MCF 10A (cell line): ENCODE results near the gene NAP1L4. TPM values are rescaled to one million over a fixed set of nuclear protein-coding genes. Genes with fewer than 3 reads are reported as not detected.
A peak's percentile ranks its signal among the peaks of the same experiment; 100 is the strongest.

Experiments
- BruUV-seq: library from RNA; stranded (reverse); fragments of 400-500 nt; replicated peaks from 2 replicates; lab custom pipeline; 2021; lab: Mats Ljungman, UMichigan
- CTCF ChIA-PET: fragments of 300-600 bp; sonication (Branson Sonifier 250); formaldehyde crosslinking; extraction: SDS; loops from one replicate; lab custom pipeline; 2021; ENCODE audit warnings: antibody characterized with exemption, inconsistent platforms; lab: Yijun Ruan, JAX
- POLR2A ChIA-PET: fragments of 300-600, 350-650 bp; sonication (Branson Sonifier 250); formaldehyde crosslinking; extraction: SDS; loops from one replicate; lab custom pipeline; 2020; ENCODE audit warnings: antibody characterized with exemption, inconsistent platforms; lab: Yijun Ruan, JAX
- DNase-seq: peaks from one replicate; pipeline ENCODE4 v3.0.0-alpha.2; 2018; ENCODE audit not compliant: unreplicated experiment
- H3K27ac Mint-ChIP-seq: one replicate; pipeline ENCODE4 v1.8.0; 2022; ENCODE audit warnings: mild to moderate bottlenecking, low read depth, mixed read lengths; ENCODE audit not compliant: unreplicated experiment
- H3K27me3 Mint-ChIP-seq: one replicate; pipeline ENCODE4 v1.8.0; 2022; ENCODE audit warnings: mixed read lengths; ENCODE audit not compliant: insufficient read depth, unreplicated experiment
- H3K36me3 Mint-ChIP-seq: one replicate; pipeline ENCODE4 v1.8.0; 2022; ENCODE audit warnings: mild to moderate bottlenecking, moderate library complexity, mixed read lengths; ENCODE audit not compliant: insufficient read depth, unreplicated experiment
- H3K4me1 Mint-ChIP-seq: one replicate; pipeline ENCODE4 v1.8.0; 2022; ENCODE audit warnings: mixed read lengths; ENCODE audit not compliant: insufficient read depth, unreplicated experiment
- H3K4me3 Mint-ChIP-seq: one replicate; pipeline ENCODE4 v1.8.0; 2022; ENCODE audit warnings: mild to moderate bottlenecking, moderate library complexity, mixed read lengths; ENCODE audit not compliant: unreplicated experiment
- H3K9me3 Mint-ChIP-seq: one replicate; pipeline ENCODE4 v1.8.0; 2022; ENCODE audit warnings: mixed read lengths; ENCODE audit not compliant: unreplicated experiment
- CTCF ChIP-seq: fragments of 200-600 bp; IDR thresholded peaks from one replicate; pipeline ENCODE4 v1.8.0; 2022; ENCODE audit warnings: antibody characterized with exemption, mild to moderate bottlenecking; ENCODE audit not compliant: unreplicated experiment
- intact Hi-C: fragments of 100-400 bp; cut with micrococcal nuclease; formaldehyde crosslinking; loops from 2 replicates; pipeline ENCODE4 v1.14.1; 2022
- total RNA-seq: library from RNA; stranded (reverse); gene quantifications from 2 replicates; pipeline ENCODE4 v1.2.3, GENCODE V29; 2022

The NAP1L4 gene
- total RNA-seq, 1 experiment from 2014 or later, result 103 TPM

GRCh38 chr11:2931771-2932738 lies 60.1 kb downstream of the NAP1L4 start:
- H3K36me3 Mint-ChIP-seq, result peaks cover 1% of the 10 kb centered on the region
- no peak for TF ChIP-seq CTCF
- intact Hi-C loops, result loop anchor here (2.0 to 5.0 kb wide), 3 partner anchors 29 to 60 kb away; partner anchors contain the start of gene NAP1L4
- no peaks in the 10 kb centered on the region for H3K27me3 Mint-ChIP-seq
- CTCF ChIA-PET, result interaction anchor here (0.7 to 2.7 kb wide), 14 partner anchors 10 to 399 kb away, joined by 3 to 20 read pairs (median 4); a partner anchor contains a TSS
- H3K4me3 Mint-ChIP-seq, result peak overlapping the region; percentile 28
- no TSS peak for BruUV-seq
- H3K9me3 Mint-ChIP-seq, result no peaks in the 10 kb centered on the region
- no peak for DNase-seq
- H3K4me1 Mint-ChIP-seq, result peaks cover 20% of the 10 kb centered on the region
- POLR2A ChIA-PET, result interaction anchor here (0.6 to 2.7 kb wide), 8 partner anchors 14 to 100 kb away, joined by 3 to 13 read pairs (median 6); a partner anchor contains a TSS
- H3K27ac Mint-ChIP-seq, result peak overlapping the region; percentile 70

- CTCF ChIA-PET, result interaction anchor here (0.7 to 2.7 kb wide), 11 partner anchors 9 to 399 kb away, joined by 3 to 20 read pairs (median 4); a partner anchor contains a TSS
- BruUV-seq, result no TSS peak
- peaks cover 20% of the 10 kb centered on the region for H3K4me1 Mint-ChIP-seq
- TF ChIP-seq CTCF, result no peak
- POLR2A ChIA-PET, result interaction anchor here (2.3 to 3.0 kb wide), 2 partner anchors 58 to 399 kb away, joined by 6 to 19 read pairs; no protein-coding TSS in a partner anchor
- no peaks in the 10 kb centered on the region for H3K36me3 Mint-ChIP-seq
- H3K27ac Mint-ChIP-seq, result no peak overlapping the region
- intact Hi-C loops, result loop anchor here (2.0 to 5.0 kb wide), 3 partner anchors 29 to 61 kb away; partner anchors contain the start of gene NAP1L4
- DNase-seq, result no peak
- H3K27me3 Mint-ChIP-seq, result no peaks in the 10 kb centered on the region
- no peaks in the 10 kb centered on the region for H3K9me3 Mint-ChIP-seq
- no peak overlapping the region for H3K4me3 Mint-ChIP-seq
These were observed 60.7 kb downstream of the NAP1L4 start for GRCh38 chr11:2931420-2931746.

GRCh38 chr11:2930704-2931419 lies 61.3 kb downstream of the NAP1L4 start:
- Mint-ChIP-seq H3K4me3 (peak overlapping the region; percentile 73), H3K4me1 (peaks cover 20% of the 10 kb centered on the region), H3K9me3 (no peaks in the 10 kb centered on the region), H3K36me3 (no peaks in the 10 kb centered on the region), H3K27me3 (no peaks in the 10 kb centered on the region), H3K27ac (peak overlapping the region; percentile 94)
- CTCF ChIA-PET, result interaction anchor here (0.7 to 2.7 kb wide), 32 partner anchors 9 to 405 kb away, joined by 3 to 20 read pairs (median 5); no protein-coding TSS in a partner anchor
- peak; percentile 92 for TF ChIP-seq CTCF
- intact Hi-C loops, result loop anchor here (1.0 to 5.0 kb wide), 5 partner anchors 28 to 398 kb away; partner anchors contain the start of gene NAP1L4
- peak; percentile 88 for DNase-seq
- POLR2A ChIA-PET, result interaction anchor here (0.7 to 4.6 kb wide), 11 partner anchors 10 to 399 kb away, joined by 3 to 32 read pairs (median 9); partner anchors contain the start of gene NAP1L4
- no TSS peak for BruUV-seq
